Uterus (tissue), 2 donors: ENCODE measurements around the gene TNFAIP2.

ENCODE experiments used
- CTCF ChIP-seq, 4 experiments: fragments of 200-600 bp in 2 of 4; fragments of 450-650 bp in 2 of 4; sonication (generic) in 2 of 4; IDR thresholded peaks; one replicate each; pipeline ENCODE4 v1.5.1; 2016 to 2019; ENCODE audit warnings: antibody characterized with exemption in 4 of 4, mild to moderate bottlenecking in 2 of 4, moderate library complexity in 1 of 4
- POLR2A ChIP-seq, 2 donors: fragments of 450-650 bp; IDR thresholded peaks; one replicate each; pipeline ENCODE4 v1.6.1; 2016; ENCODE audit warnings: antibody characterized with exemption in 2 of 2, mild to moderate bottlenecking in 1 of 2, moderate library complexity in 1 of 2

- TF ChIP-seq CTCF (IDR thresholded peaks at IDR 0.05) = no peak
- no peak for TF ChIP-seq POLR2A (IDR thresholded peaks at IDR 0.05)
Observed at GRCh38 chr14:103160321-103161053, 37.2 kb downstream of the TNFAIP2 start.
